C1 segment of cervical spinal cord (tissue), 14 donors: ENCODE data around the gene SEPTIN5.
"Not testable (repeated sequence)": the region's sequence is repeated elsewhere in the genome, so short reads cannot be mapped to it uniquely, and the experiment has no call there.

Experiments used
- DNase-seq, 14 donors: peaks; one replicate each; lab custom pipeline; 2025; lab: John Stamatoyannopoulos, UW

Gene SEPTIN5

GRCh38 chr22:19720150-19720827 lies 6.0 kb downstream of the SEPTIN5 start:
- DNase-seq = no peak

GRCh38 chr22:19720999-19721329 lies 6.7 kb downstream of the SEPTIN5 start:
- DNase-seq = no peak

- no peak for DNase-seq
Measured at GRCh38 chr22:19721330-19722177, 7.3 kb downstream of the SEPTIN5 start.

DNA sequence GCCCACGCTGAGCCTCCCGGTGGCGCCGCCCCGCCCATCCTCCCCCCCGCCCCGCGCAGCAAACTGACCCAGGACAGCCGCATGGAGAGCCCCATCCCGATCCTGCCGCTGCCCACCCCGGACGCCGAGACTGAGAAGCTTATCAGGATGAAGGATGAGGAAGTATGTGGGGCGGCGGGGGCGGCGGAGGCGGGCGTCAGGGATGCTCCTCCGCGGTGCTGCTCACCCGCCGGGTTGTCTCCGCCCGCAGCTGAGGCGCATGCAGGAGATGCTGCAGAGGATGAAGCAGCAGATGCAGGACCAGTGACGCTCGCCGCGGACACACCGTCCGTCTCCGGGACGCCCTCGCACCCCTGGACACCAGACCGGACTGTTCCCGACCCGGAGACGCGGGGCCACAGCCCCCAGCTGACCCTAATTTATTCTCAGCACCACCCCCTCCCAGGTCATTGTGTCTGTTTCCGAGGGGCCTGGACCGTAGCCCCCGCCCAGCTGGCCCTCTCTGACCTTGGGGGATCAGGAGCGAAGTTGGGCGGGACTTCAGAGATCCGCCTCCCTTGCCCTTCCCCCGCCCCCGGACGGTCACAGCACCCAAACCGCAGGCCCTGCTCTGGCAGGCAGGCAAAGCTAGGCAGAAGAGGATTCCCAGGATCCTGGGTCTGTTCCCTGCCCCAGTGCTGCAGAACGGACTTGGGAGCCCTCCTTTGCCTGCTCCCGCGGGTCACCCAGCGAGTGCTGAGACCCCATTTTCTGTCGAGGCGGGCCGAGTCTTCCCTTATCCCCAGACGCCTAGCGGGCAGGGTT lies 8.1 kb downstream of the SEPTIN5 start:
- no peak for DNase-seq

GRCh38 chr22:19722982-19723231 lies 8.6 kb downstream of the SEPTIN5 start:
- no peak for DNase-seq

GRCh38 chr22:19723232-19723982 lies 9.1 kb downstream of the SEPTIN5 start, which contains the start of gene GP1BB:
TSS of gene GP1BB (plus strand) at chr22:19723539. CDS start at chr22:19723570, 31 bp downstream.
- no peak for DNase-seq

- no peak for DNase-seq
Measured at GRCh38 chr22:19723983-19724827, 9.9 kb downstream of the SEPTIN5 start.

DNA sequence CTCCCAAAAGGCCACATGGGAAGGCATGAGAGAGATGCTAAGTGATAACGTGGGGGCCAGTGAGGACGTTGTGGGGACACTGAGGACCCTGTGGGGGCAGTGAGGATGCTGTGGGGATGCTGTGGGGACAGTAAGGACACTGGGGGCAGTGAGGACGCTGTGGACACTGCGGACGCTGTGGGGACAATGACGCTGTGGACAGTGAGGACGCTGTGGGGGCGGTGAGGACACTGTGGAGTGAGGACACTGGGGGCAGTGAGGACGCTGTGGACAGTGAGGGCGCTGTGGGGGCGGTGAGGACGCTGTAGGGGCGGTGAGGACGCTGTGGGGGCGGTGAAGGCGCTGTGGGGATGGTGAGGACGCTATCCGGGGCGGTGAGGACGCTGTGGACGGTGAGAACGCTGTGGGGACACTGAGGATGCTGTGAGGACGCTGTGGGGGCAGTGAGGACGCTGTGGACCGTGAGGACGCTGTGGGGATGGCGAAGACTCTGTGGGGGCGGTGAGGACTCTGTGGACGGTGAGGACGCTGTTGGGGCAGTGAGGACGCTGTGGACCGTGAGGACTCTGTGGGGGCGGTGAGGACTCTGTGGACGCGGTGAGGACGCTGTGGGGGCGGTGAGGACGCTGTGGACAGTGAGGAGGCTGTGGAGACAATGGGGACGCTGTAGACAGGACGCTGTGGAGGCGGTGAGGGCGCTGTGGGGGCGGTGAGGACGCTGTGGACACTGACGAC lies 10.8 kb downstream of the SEPTIN5 start:
- DNase-seq = no peak

- DNase-seq = not testable (repeated sequence)
Measured at GRCh38 chr22:19726064-19726788, 11.9 kb downstream of the SEPTIN5 start.

DNA sequence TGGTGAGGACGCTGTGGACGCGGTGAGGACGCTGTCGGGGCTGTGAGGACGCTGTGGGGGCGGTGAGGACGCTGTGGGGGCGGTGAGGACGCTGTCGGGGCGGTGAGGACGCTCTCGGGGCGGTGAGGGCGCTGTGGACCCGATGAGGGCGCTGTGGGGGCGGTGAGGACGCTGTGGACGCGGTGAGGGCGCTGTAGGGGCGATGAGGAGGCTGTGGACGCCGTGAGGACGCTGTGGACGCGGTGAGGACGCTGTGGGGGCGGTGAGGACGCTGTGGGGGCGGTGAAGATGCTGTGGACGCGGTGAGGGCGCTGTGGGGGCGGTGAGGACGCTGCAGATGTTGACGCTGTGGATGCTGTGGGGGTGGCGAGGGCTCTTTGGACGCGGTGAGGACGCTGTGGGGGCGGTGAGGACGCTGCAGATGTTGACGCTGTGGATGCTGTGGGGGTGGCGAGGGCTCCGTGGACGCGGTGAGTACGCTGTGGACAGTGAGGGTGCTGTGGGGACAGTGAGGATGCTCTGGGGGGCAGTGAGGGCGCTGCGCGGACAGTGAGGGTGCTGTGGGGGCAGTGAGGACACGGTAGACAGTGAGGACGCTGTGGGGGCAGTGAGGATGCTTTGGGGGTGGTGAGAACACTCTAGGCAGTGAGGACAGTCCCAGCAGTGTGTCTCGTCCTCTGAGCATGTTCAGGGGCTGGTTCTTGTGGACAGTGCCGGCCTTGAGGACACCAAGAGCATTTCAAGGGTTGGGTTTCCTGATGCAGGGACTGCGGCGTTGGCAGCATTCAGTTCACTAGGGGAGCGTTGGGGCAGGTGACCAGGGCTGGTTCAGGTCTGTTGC lies 13.2 kb downstream of the SEPTIN5 start:
- no peak for DNase-seq

- peak in 1 of 14 donors; percentile 49 for DNase-seq
Measured at GRCh38 chr22:19728271-19728670, 14.0 kb downstream of the SEPTIN5 start.

DNA sequence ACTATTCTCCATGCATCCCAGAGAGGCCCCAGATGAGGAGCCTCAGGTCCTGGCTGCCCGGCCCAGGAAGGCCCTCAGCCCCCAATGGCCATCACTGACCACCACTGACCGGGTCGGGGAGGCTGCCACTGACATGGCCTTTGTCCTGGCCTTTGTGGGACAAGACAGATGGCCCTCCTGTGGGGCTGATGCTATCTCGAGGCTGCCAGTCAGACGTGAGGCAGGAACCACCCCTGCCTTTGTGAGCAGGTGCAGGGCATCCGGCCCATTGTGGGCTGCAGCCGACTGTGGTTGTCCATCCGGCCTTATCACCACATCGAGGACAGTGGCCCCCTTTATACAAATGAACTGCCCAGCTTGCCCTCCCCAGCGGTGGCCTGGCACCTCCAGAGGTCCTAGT lies 14.5 kb downstream of the SEPTIN5 start:
- DNase-seq = peak in 1 of 14 donors; percentile 49

DNA sequence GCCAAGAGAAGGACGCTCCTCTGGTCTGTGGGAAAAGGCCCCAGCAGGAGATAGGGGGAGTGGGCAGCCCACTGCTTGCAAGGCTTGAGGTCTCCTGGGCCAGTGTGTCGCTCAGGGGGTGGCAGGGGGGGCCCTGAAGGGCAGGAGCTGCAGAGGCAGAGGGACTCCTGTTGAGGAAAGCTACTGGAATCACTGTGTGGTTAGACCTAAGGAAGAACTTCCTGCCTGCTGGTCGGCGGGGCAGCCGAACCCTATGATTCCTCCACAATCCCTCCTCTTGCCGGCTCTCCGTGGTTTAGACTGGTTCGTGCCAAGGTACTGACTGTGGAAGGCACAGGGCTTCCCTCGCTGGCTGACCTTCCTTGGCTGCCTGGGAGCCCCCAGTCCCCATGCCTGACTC lies 15.2 kb downstream of the SEPTIN5 start:
- DNase-seq = no peak

GRCh38 chr22:19730198-19730597 lies 15.9 kb downstream of the SEPTIN5 start:
- DNase-seq = no peak

- peak; percentile 14 to 84 (median 54) for DNase-seq
Measured at GRCh38 chr22:19730655-19731360, 16.5 kb downstream of the SEPTIN5 start.

GRCh38 chr22:19731361-19732135 lies 17.2 kb downstream of the SEPTIN5 start:
- DNase-seq = no peak
